Thyroid gland (tissue), 4 donors: ENCODE data around the gene SPRED2.

Experiments used
- POLR2A ChIP-seq, 2 donors: fragments of 450-650 bp; IDR thresholded peaks; one replicate each; pipeline ENCODE4 v1.6.1; 2017; ENCODE audit warnings: antibody characterized with exemption in 2 of 2, mild to moderate bottlenecking in 2 of 2, moderate library complexity in 1 of 2
- TF ChIP-seq, protein P1 (sequence below), 6 experiments: fragments of 200-600 bp in 3 of 6; fragments of 450-650 bp in 3 of 6; sonication (generic) in 3 of 6; IDR thresholded peaks; one replicate each; pipeline ENCODE4 v1.5.1; 2016 to 2019; ENCODE audit warnings: antibody characterized with exemption in 6 of 6, mild to moderate bottlenecking in 2 of 6, inconsistent platforms in 1 of 6, moderate library complexity in 1 of 6

DNA sequence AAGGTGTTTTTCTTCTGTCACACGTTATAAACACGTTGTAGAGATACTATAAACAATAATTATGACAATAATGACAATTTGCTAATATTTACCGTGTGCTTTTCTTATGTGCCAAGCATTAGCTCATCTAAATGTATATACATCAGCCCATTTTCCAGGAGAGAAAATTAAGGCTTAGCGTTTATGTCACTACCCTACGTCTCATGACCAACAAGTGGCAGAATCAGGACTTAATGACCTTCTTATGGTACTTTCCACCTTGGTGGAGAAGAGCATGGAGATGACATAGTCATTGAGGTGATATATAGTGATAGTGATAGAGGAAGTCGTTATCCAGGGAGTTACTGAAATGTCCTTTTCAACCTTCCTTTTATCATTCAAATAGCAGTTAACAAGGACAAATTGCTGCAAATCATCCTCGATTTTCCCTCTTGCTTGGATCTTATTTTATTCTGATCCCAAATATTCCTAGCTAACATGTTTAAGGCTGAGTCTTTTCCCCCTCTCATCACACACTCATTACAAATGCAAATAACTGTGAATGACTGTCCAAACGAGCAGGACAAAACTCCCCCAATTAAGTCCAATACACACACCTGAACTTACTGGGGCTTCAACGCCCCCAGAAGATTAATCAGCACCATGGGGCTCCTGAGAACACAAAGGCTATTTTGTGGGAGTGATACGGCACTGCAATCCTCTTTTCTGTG is 27.3 kb downstream of the SPRED2 start:
- TF ChIP-seq, protein P1, sequence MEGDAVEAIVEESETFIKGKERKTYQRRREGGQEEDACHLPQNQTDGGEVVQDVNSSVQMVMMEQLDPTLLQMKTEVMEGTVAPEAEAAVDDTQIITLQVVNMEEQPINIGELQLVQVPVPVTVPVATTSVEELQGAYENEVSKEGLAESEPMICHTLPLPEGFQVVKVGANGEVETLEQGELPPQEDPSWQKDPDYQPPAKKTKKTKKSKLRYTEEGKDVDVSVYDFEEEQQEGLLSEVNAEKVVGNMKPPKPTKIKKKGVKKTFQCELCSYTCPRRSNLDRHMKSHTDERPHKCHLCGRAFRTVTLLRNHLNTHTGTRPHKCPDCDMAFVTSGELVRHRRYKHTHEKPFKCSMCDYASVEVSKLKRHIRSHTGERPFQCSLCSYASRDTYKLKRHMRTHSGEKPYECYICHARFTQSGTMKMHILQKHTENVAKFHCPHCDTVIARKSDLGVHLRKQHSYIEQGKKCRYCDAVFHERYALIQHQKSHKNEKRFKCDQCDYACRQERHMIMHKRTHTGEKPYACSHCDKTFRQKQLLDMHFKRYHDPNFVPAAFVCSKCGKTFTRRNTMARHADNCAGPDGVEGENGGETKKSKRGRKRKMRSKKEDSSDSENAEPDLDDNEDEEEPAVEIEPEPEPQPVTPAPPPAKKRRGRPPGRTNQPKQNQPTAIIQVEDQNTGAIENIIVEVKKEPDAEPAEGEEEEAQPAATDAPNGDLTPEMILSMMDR (IDR thresholded peaks at IDR 0.05) = no peak
- TF ChIP-seq POLR2A (IDR thresholded peaks at IDR 0.05) = no peak
